ENCODE results near the gene GRM8.

The GRM8 gene

GRCh38 chr7:126533715-126534114 lies 719.0 kb downstream of the GRM8 start:
- no peak for DNase-seq (ENCODE audit: low read depth, low spot score)

- no peak for DNase-seq (ENCODE audit: low read depth, low spot score)
Measured at GRCh38 chr7:126529833-126530232, 722.9 kb downstream of the GRM8 start.

DNA sequence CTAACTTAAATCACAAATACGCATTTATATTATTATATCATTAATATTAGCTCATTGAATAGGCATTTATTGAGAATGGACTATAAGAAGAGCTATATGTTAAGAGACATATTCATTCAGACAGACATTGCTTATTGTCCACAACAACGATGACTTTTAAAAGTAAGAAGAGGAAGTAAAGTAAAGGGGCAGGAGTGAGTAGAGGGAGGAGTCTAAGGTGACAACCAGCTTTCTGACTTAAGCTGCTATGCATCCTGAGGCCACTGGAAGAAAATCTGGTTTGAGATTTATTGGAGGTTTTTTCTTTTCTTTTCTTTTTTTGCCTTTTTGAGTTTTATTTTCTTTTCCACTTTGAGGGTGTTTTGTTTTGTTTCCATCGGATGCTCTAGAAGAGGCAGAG lies 723.5 kb downstream of the GRM8 start:
- no peak for DNase-seq (ENCODE audit: low read depth, low spot score)

- no peak for DNase-seq (ENCODE audit: low read depth, low spot score)
Measured at GRCh38 chr7:126525906-126526305, 726.8 kb downstream of the GRM8 start.

GRCh38 chr7:126524967-126525366 lies 727.8 kb downstream of the GRM8 start:
- DNase-seq (ENCODE audit: low read depth, low spot score) = no peak

GRCh38 chr7:126511046-126511445 lies 741.7 kb downstream of the GRM8 start:
- DNase-seq (ENCODE audit: low read depth, low spot score) = no peak

DNA sequence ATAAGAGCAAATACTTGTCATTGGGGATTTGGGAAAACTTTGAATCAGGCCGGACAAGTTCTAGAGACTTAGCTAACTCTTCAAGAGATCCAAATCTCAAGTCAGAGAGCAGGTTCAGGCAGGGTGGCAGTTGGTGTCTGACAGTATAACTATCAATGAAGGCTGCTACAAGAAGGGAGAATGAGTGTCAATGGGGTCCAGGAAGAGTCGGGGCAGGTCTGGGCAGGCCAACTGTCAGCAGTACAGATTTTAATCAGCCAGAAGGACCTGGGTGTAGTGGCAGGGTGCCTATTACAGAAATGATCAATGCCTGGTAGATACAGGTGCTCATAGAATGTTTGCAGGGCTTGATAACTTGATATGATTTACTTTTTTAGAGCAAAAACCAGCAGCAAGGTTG lies 751.1 kb downstream of the GRM8 start:
- DNase-seq (ENCODE audit: low read depth, low spot score) = no peak

DNA sequence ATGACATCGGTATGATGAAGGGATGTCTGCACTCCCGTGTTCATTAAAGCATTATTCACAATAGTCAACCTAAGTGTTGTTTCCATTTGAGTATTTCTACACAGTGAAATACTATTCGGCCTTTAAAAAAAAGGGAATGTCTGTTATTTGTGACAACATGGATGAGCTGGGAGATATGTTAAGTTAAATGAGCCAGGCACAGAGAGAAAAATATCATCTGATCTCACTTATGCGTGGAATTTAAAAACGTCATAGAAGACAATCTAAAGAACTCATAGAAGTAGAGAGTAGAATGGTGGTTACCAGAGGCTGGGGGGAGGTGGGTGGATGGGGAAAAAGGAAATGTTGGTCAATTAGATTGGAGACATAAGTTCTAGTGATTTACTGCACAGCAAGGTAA lies 753.3 kb downstream of the GRM8 start:
- DNase-seq (ENCODE audit: low read depth, low spot score) = no peak

GRCh38 chr7:126495733-126496132 lies 757.0 kb downstream of the GRM8 start:
- no peak for DNase-seq (ENCODE audit: low read depth, low spot score)

DNA sequence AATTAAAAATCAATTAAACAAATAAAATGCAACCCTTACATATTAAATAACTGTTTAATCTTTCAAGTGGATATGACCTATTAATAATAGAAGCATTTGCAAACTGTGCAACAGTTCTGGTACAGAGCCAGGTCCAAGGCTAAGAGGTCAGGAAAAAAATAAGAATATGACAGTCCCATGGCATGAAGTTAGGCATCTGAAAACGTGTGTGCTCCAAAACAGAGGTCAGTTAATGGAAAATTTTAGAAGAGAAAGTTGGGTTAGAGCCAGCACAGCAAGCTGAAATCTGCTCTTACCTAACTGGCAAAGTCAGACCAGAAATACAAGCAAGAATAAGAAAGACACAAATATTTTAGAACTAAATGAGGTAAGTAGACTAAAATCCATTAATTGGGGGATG lies 757.7 kb downstream of the GRM8 start:
- no peak for DNase-seq (ENCODE audit: low read depth, low spot score)

DNA sequence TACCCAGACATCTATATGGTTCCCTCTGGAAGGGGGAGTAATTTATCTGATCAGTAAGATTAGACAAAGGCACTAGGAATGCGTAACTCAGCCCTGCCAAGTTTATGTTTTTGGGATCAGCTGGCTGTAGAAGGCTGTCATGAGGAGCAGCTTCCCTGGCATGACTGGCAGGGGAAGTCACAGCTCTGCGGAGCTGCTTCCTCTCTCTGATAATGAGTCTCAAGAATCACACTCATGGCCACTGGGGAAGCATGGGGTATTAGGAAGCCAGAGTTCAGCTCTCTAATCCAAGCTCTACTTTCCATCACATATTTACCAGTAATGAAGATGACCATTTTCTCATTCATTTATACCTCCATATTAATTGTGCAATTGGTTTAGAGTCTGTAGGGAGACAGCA lies 758.9 kb downstream of the GRM8 start:
- DNase-seq (ENCODE audit: low read depth, low spot score) = no peak

DNA sequence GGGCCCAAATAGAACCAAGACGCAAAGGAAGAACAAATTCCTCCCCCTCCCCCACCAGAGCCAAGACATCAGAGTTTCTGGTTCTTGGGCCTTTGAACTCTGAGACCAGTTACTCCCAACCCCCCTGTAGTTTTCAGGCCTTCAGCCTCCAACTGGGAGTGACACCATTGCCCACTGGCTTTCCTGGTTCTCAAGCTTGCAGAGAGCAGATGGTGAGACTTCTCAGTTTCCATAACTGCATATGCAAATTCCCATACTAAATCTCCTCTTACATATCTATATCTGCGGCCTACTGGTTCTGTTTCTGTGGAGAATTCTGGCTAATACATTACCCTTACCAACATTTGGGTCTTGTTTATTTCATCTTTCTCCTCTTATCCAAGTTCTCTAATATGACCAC lies 762.9 kb downstream of the GRM8 start:
- DNase-seq (ENCODE audit: low read depth, low spot score) = no peak

GRCh38 chr7:126487728-126488442 lies 764.9 kb downstream of the GRM8 start:
- DNase-seq (ENCODE audit: low read depth, low spot score) = no peak

DNA sequence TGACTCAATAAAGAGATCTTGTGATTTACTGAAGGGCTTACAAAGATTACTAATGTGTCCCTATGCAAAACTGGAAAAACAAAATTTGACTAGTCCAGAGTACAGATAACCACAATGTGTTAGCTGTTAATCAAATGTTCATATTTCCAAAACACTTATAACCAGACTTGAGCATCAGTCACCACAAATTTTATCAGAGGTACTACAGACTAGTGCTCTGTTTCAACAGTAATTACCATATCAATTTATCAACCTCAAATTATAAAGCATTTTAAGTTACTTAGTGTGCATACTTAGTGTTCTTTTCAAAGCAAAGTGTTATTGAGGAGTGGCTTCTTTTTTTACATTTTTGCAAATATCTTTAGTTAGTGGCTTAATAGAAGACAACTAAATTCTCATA lies 765.9 kb downstream of the GRM8 start:
- no peak for DNase-seq (ENCODE audit: low read depth, low spot score)

DNA sequence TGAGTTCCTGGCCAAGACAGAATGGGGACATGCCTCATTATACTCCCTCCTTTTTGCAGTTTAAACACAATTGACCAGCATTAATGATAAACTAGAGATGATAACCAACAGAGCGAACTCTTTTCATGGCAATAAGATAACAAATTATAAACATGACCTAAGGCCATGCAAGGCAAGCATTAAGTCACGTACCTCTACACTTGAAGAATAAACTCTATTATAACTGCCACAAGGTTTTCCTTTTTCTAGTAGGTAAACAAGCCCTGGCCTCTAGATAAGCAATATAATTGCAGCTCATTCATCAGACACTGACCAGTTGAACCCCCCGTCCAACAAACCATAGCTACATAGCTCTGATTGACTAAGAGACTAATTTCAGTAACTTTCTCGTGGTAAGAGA lies 767.0 kb downstream of the GRM8 start:
- DNase-seq (ENCODE audit: low read depth, low spot score) = no peak

DNA sequence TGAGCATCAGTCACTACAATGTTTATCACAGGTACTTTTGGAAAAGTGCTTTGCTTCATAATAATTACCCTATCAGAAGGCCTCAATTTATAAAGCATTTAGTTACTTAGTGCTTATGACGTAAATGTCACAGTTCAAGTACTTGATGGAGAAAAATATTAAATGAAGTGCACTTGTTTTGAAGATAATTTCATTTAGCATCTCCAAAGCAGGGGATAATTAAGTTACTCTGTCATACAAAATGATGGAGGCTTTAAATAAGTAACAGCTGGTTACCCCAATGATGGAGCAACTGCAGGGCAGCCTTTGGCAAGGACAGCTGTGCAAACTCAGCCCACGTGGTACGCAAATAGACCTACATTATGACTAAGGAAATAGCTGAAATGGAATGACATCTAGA lies 768.8 kb downstream of the GRM8 start:
- no peak for DNase-seq (ENCODE audit: low read depth, low spot score)

DNA sequence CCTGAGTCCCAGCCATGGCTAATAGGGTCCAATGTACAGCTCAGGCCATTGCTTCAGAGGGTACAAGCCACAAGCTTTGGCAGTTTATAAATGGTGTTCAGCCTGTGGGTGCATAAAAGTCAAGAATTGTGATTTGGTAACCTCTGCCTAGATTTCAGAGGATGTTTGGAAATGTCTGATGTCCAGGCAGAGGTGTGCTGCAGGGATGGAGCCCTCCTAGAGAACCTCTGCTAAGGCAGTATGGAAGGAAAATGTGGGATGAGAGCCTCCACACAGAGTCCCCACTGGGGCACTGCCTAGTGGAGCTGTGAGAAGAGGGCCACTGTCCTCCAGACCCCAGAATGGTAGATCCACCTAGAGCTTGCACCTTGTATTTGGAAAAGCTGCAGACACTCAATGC lies 779.9 kb downstream of the GRM8 start:
- no peak for DNase-seq (ENCODE audit: low read depth, low spot score)

DNA sequence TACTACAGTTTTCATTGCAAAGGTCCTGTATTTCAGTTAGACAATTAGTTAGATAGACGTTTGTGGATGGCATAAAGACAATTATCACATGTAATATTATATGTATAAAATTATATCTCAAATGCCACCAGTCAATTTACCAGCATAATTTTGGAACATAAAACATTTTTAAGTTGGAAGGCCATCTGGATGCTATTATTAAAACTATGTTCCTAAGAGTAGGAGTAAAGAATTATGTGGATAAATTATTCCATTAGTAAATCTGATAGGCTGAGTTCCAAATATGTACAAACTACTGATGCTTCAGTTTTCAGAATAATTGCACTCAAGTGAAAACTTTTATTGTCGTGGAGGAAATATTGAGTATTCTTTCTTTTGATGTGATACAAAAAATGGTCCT lies 790.3 kb downstream of the GRM8 start:
- DNase-seq (ENCODE audit: low read depth, low spot score) = no peak

DNA sequence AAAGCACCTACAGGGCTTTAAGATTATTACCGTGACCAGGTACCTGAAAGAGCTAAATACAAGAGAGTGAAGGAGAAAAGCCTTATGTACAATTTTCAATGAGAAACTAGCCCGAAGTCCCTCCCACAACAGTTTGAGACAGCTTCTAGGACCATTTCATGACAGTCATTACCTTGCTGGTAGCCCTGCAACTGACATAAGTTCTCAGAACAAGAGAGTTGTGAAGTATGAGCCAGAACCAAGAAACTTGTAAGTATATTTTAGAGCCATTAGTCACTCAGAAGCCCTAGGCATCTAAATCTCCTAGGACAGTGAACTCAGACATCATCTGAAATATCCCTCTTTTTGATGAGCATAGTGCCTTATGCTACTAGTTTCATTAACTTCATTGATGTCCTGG lies 792.1 kb downstream of the GRM8 start:
- no peak for DNase-seq (ENCODE audit: low read depth, low spot score)

DNA sequence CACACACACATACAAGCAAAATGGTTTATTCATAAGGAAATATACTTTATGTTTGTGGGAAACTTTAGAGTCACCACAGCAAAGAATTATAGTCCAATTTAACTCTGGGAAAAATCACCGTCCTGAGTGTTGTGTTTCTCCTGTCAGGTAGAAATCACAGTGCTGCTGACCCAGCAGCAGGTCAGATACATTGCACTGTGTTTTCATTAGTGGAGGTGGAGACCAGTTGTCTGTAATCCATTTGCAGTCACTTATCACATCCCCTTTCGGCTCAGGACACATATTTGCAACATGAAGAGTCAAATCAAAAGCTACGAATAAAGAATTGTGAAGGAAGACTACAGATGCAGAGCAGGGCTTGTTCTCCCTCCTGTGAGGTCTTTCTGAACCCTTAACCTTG lies 799.6 kb downstream of the GRM8 start:
- no peak for DNase-seq (ENCODE audit: low read depth, low spot score)

GRCh38 chr7:126450269-126450671 lies 802.5 kb downstream of the GRM8 start:
- DNase-seq (ENCODE audit: low read depth, low spot score) = no peak

GRCh38 chr7:126449611-126450268 lies 803.0 kb downstream of the GRM8 start:
- DNase-seq (ENCODE audit: low read depth, low spot score) = no peak

DNA sequence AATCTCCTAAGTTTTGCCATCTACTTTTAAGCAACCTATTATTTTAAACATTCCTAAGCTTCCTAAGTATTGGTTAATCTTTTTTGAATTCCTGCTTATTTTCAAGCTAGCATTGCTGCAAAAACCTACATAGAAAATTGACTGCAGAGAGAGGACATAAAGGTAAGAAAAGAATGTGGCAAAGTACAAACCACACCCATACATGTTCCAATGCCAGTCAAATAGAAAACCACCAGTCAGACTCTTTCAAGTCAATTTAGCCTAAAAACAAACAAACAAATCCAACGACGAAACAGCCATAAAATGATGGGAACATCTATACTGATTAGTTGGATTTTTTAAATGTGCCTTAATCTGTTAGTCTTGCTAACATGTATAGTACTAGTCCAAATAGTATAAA lies 804.8 kb downstream of the GRM8 start:
- no peak for DNase-seq (ENCODE audit: low read depth, low spot score)

DNA sequence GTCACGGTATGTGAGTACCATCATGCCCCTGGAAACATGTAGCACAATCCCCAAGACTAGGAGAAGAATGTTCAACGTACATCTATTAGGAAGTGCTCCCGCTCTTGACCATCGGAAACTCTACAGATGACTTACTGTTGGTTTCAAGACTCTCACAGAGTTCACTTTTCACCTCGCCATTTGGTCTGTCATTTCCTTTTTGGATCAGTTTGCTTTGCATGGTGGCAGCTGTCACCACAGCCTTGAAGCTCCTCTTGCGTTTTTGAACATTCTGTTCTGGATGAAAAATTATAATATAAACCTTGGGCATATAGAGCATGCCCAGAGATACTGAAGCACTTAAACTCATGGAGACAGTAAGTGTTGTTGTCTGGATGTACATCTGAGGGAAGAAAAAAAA lies 806.8 kb downstream of the GRM8 start:
- no peak for DNase-seq (ENCODE audit: low read depth, low spot score)
